Progenitor cell of endocrine pancreas (in vitro differentiated cells): Measurements from ENCODE around the gene RGSL1. TPM values are rescaled to one million over a fixed set of nuclear protein-coding genes. Genes with fewer than 3 reads are reported as not detected.

Experiments used
- DNase-seq: peaks from one replicate; pipeline ENCODE4 v3.0.0; 2021; ENCODE audit warnings: low spot score; ENCODE audit not compliant: unreplicated experiment
- H3K27ac Mint-ChIP-seq: 2 replicates; pipeline ENCODE4 v1.8.0; 2021; ENCODE audit warnings: mild to moderate bottlenecking, moderate library complexity, mixed read lengths
- H3K27me3 Mint-ChIP-seq: 2 replicates; pipeline ENCODE4 v1.8.0; 2021; ENCODE audit warnings: mixed read lengths
- H3K36me3 Mint-ChIP-seq: 2 replicates; pipeline ENCODE4 v1.8.0; 2022; ENCODE audit warnings: mixed read lengths; ENCODE audit not compliant: insufficient read depth
- H3K4me1 Mint-ChIP-seq: 2 replicates; pipeline ENCODE4 v1.8.0; 2021; ENCODE audit warnings: low read depth, mixed read lengths
- H3K4me3 Mint-ChIP-seq: 2 replicates; pipeline ENCODE4 v1.8.0; 2021; ENCODE audit warnings: low read depth, mild to moderate bottlenecking, moderate library complexity, mixed read lengths
- H3K9me3 Mint-ChIP-seq: 2 replicates; pipeline ENCODE4 v1.8.0; 2021; ENCODE audit warnings: low read depth, mixed read lengths
- total RNA-seq: library from RNA; stranded (reverse); gene quantifications from 2 replicates; pipeline ENCODE4 v1.2.1, GENCODE V29; 2021
- TF ChIP-seq, protein P1 (sequence below): fragments of 200-600 bp; sonication (generic); IDR thresholded peaks from one replicate; pipeline ENCODE4 v1.5.0; 2021; ENCODE audit warnings: antibody characterized with exemption, mild to moderate bottlenecking; ENCODE audit not compliant: unreplicated experiment

The RGSL1 gene
- total RNA-seq, 1 donor from 2014 or later: not detected

DNA sequence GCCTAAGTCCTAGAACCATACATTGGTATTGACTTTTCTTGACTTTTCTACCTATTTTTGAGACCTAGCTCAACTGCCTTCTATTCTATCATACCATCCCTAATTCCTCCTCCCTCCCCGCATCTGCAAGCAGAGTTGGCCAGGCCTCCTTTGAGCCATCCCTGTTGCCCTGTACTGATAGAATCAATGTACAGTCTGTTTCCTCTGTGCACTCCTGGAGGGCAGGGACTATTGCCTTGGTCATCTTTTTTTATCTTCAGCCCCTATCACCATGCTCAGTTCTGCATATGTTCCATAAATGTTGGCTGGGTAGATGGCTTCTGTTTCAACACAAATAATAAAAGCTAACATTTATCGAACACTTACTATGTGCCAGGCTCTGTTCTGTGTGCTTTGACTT lies 158.3 kb downstream of the RGSL1 start:
- peaks cover 11% of the 10 kb centered on the region for H3K4me1 Mint-ChIP-seq
- no peak overlapping the region for H3K27ac Mint-ChIP-seq
- no peaks in the 10 kb centered on the region for H3K9me3 Mint-ChIP-seq
- peaks cover 73% of the 10 kb centered on the region for H3K27me3 Mint-ChIP-seq
- DNase-seq: no peak
- H3K36me3 Mint-ChIP-seq: no peaks in the 10 kb centered on the region
- TF ChIP-seq, protein P1, sequence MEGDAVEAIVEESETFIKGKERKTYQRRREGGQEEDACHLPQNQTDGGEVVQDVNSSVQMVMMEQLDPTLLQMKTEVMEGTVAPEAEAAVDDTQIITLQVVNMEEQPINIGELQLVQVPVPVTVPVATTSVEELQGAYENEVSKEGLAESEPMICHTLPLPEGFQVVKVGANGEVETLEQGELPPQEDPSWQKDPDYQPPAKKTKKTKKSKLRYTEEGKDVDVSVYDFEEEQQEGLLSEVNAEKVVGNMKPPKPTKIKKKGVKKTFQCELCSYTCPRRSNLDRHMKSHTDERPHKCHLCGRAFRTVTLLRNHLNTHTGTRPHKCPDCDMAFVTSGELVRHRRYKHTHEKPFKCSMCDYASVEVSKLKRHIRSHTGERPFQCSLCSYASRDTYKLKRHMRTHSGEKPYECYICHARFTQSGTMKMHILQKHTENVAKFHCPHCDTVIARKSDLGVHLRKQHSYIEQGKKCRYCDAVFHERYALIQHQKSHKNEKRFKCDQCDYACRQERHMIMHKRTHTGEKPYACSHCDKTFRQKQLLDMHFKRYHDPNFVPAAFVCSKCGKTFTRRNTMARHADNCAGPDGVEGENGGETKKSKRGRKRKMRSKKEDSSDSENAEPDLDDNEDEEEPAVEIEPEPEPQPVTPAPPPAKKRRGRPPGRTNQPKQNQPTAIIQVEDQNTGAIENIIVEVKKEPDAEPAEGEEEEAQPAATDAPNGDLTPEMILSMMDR: no peak
- H3K4me3 Mint-ChIP-seq: no peak overlapping the region

DNA sequence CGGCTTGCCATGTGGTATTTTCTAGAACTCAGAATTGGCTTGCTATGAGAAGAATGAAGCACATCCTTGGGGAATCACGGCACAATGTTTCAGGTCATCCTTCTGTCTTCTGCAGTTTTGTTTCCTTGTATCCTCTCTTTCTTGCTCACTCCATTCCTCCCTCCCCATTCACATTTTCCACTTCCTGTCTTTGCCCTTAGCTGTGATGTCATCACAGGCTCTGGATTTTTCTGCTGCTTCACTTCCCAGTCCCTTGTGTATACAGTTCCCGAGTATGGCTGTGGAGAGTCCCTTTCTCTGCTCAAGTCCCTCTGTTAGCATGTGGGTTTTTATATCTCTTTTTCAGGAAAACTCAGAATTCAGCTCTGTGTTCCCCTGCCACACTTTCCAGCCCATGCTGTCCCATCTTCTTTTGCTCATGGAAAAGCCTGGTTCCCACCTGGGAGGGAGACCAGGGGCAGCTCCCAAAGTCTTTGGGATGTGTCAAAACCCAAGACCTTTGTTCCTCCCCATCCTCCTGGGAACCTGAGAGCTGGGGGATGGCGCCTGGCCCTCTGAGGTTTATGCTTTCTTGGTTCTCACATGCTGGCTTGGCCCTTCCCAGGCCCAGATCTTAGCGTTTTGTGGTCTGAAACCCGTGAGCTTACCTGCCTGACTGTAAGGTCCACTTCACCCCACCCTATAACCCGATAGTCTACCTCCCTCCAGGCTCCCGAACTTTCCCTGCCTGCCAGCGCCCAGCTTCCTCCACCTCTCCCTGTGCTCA lies 159.1 kb downstream of the RGSL1 start:
- TF ChIP-seq, protein P1: no peak
- Mint-ChIP-seq H3K27ac (no peak overlapping the region), H3K9me3 (no peaks in the 10 kb centered on the region), H3K4me1 (peaks cover 8% of the 10 kb centered on the region), H3K4me3 (no peak overlapping the region), H3K27me3 (peaks cover 81% of the 10 kb centered on the region), H3K36me3 (no peaks in the 10 kb centered on the region)
- DNase-seq: no peak

Other genes with a start within 250 kb of the RGSL1 start
- gene GLUL, start 58.4 kb upstream of the RGSL1 start, total RNA-seq: 666 and 734 TPM in 2 replicates
- not detected in 2 replicates for gene TEDDM1, start 49.5 kb upstream of the RGSL1 start, total RNA-seq
- 4.2 and 4.4 TPM in 2 replicates for gene RNASEL, start 139.1 kb downstream of the RGSL1 start, total RNA-seq
- 0.98 and 1.5 TPM in 2 replicates for gene RGS16, start 154.2 kb downstream of the RGSL1 start, total RNA-seq
- gene RGS8, start 234.4 kb downstream of the RGSL1 start, total RNA-seq: 0.05 TPM in 1 of 2 replicates, not detected in the other